GM19035 (cell line): ENCODE measurements around the gene TMEM11.
"Not testable (repeated sequence)": the region's sequence is repeated elsewhere in the genome, so short reads cannot be mapped to it uniquely, and the experiment has no call there.

ENCODE experiments used
- ATAC-seq: cut with Tn5 transposase; IDR thresholded peaks from one replicate; pipeline ENCODE4 v1.9.1; 2021; ENCODE audit not compliant: unreplicated experiment

The TMEM11 gene

GRCh38 chr17:21212826-21213637, 929 bp downstream of the TMEM11 start:
- ATAC-seq: no peak

DNA sequence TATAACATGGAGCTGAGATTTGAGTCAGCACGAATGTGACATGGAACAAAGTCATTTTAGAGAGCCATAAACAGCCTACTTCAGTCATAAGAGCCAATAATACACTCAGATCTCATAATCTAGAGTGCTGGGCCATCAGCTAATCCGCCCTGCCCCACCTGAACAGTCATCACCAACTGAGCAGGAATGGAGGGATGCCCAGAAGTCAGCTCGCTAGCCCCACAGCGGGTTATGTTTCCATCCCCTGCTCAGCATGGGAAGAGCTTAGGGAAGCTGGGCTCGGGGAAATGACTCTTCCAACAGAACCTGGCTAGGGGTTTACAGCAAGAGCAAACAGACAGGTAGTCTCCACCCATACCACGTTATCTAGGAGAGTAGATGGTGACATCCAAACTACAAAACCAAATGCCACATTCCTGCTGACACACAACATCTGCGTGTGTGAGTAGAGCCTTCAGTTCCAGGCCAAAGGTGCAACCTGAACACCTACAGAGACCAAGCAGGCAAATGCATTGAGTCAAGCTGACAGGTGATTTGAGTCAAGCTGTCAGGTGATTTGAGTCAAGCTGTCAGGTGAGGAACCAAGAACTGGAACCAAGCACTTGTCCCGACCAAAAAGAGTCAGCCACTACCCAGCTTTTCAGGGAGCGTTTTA, 2.0 kb downstream of the TMEM11 start:
- ATAC-seq: no peak

DNA sequence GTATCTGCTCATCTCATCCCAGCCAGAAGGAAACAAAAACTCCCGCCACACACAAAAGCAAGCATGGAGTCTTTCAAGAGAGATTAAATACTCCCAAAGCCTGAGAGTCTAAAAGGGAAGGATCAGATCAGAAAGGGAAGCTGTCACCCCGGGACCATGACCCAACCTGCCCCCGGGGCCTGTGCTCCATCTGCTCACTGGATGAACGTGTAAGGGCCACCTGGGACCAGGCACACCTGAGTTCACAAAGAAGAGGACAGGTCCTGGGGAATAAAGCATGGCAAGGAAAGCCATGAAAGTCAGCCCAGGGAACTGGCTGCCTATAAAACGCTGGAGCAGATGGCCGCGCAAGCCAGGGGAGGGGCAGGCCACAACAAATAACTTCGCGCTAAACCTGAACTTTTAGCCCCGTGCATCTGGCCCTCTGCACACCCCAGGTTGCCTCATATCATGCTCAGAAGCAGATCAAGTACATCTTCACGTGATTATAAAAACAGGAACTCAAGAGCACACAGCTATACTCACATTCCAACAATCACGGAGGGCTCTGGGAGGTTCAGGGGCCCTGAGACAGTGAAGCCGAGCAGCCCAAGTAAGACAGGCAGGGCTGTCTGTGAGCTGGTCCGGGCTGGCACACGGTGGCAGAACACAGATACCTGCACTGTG, 3.4 kb downstream of the TMEM11 start:
- ATAC-seq: no peak

- no peak for ATAC-seq
These were observed 4.3 kb downstream of the TMEM11 start for GRCh38 chr17:21209511-21210175.

- ATAC-seq: no peak
These were observed 5.6 kb downstream of the TMEM11 start for GRCh38 chr17:21208352-21208751.

- no peak for ATAC-seq
These were observed 9.0 kb downstream of the TMEM11 start for GRCh38 chr17:21204935-21205334.

DNA sequence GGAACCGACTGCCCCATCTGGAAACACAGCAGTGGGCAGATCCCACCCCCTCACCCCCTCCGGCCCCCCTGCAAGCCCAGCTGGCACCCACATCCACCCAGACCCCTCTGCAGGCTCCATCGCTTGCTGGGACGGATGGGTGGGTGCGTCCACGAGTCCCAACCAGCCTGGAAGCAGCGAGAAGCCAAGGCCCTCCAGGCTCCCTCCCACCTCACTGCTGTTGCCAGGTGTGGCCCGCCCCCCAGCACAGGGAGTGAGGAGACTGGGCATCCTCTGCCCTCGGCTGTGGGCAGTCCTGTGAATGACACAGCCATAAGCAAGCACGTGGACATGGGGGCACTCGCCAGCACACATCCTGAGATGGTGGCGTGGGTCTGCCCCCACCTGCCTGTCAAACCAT, 11.4 kb downstream of the TMEM11 start:
- ATAC-seq: no peak

DNA sequence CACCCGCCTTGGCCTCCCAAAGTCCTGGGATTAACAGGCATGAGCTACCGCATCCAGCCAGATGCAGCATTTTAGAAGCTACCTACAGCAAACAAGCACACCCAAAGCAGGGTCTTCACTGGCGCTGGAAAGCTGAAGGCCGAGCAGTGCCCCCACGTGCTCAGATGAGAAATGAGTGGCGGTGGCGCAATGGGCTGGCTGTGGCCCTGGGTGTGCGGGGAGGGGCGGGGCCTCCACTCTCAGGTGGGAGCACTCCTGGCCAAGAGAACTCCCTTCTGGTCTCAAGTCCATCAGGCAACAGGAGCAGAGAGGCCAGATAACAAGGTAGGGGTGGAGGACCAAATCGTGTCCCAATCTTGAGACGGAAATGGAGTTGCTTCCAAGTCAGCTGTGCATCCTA, 12.1 kb downstream of the TMEM11 start:
- no peak for ATAC-seq

- no peak for ATAC-seq
These were observed 12.7 kb downstream of the TMEM11 start for GRCh38 chr17:21201298-21201595.

- no peak for ATAC-seq
These were observed 13.2 kb downstream of the TMEM11 start for GRCh38 chr17:21200590-21201297.

DNA sequence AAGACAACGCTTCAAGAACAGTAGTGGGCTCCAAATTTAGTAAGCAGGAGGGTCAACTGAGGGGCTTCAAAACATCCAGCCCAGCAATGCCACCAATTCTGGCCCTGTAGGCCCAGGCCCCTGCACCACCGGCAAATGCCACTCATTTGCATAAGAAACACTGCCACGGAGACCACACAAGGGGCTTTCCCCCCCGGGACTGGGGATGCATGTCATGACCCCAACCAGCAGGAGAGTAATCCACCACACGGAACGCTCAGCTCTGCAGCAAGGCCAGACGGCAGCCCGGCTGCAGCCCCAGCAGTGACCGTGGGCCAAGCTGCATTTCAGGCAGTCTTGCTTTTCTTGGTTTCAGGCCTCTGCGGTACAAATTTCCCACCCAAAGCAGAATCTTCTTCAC, 14.1 kb downstream of the TMEM11 start:
- ATAC-seq: no peak

GRCh38 chr17:21199311-21199710, 14.7 kb downstream of the TMEM11 start:
- ATAC-seq: no peak

DNA sequence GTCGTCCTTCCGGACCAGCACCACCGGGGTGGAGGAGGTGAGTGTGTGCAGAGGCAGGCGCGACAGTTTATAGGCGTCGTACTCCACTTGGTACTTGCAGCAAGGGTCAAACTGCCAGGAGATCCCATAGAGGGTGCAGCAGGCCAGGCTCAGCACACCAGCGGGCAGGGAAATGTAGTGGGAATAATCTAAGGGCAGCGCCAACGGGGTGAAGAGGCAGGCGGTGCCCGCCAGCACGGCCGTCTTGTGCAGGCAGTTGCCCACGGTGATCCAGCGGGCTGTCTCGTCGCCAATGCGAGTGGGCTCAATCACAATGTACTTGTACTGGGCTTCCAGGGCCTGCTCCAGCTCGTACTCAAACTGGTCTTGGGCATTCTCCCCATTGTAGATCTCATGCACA, 15.6 kb downstream of the TMEM11 start:
- no peak for ATAC-seq

- ATAC-seq: no peak
These were observed 17.8 kb downstream of the TMEM11 start for GRCh38 chr17:21196126-21196525.

DNA sequence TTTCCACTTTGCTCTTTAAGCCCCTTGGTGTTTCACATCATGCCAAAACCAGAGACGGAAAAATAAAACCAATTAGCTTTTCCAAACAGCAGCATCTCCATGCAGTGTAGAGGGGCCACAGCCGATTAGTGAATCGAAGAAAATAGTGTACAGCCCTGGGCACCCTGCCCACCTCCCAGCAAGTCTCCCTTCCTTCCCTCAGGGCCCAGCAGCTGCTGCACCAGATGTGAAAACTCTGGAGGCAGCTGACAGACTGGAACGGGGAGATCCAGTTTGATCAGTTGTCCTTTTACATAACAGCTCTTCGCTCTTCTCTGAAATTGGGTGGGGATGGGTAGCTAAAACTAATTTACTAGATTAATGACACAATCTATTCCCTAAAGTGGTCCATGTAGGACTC, 19.3 kb downstream of the TMEM11 start:
- ATAC-seq: no peak

- no peak for ATAC-seq
These were observed 19.7 kb downstream of the TMEM11 start for GRCh38 chr17:21194226-21194625.

DNA sequence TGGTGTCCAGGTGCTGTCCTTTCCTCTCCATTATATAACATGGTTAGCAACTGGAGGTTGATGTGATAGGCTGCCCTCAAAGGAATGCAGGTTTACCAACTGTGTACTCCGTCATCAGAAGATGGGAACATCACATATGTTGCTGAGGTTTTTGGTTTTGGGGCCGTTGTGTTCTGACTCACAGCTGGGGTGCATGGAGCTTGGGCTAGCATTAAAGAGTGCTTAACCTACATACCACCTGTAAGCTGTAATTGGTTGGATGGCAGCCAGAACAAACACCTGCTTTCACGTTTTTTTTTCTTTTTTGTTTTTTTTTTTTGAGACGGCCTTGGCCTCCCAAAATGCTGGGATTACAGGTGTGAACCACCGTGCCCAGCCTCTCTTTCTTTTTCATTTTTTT, 20.9 kb downstream of the TMEM11 start:
- ATAC-seq: no peak

DNA sequence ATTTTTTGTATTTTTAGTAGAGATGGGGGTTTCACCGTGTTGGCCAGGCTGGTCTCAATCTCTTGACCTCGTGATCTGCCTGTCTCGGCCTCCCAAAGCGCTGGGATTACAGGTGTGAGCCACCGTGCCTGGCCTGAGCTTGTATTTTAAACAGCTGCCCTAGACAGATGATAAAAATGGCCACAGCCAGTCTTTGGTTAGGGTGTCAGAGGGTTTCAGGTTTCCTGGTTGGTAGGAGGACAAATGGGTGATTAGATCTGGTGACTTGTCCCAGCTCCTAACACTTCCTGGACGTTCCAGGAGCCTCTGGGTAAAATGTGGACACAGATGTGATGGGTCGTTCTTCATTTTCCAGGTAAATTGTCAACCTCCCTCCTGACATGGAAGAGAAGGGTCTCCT, 21.5 kb downstream of the TMEM11 start:
- ATAC-seq: not testable (repeated sequence)

- ATAC-seq: no peak
These were observed 22.3 kb downstream of the TMEM11 start for GRCh38 chr17:21191698-21192097.

- no peak for ATAC-seq
These were observed 23.9 kb downstream of the TMEM11 start for GRCh38 chr17:21190078-21190477.

- ATAC-seq: no peak
These were observed 24.6 kb downstream of the TMEM11 start for GRCh38 chr17:21189361-21189760.
